Stomach (tissue), 9 donors: ENCODE results near the gene STK32C. TPM values are rescaled to one million over a fixed set of nuclear protein-coding genes. Genes with fewer than 3 reads are reported as not detected.

Experiments used
- DNase-seq, 2 donors: peaks; one replicate each; pipeline versions ENCODE4 v3.0.0 to v3.0.0-alpha.2; 2013 to 2019
- H3K27ac ChIP-seq, 5 donors: fragments of 200-600 bp in 4 of 5; sonication (generic) in 4 of 5; one replicate each; pipeline ENCODE4 v1.5.1; 2013 to 2019; ENCODE audit warnings: mild to moderate bottlenecking in 1 of 5, moderate library complexity in 1 of 5
- H3K27me3 ChIP-seq, 3 donors: fragments of 200-600 bp; sonication (generic); one replicate each; pipeline ENCODE4 v1.5.1; 2017 to 2019; ENCODE audit warnings: mixed run types in 1 of 3
- H3K36me3 ChIP-seq, 4 donors: fragments of 200-600 bp; sonication (generic); 1 replicate in 3 of 4; 2 replicates in 1 of 4; pipeline ENCODE4 v1.5.1; 2016 to 2019
- H3K4me1 ChIP-seq, 4 donors: fragments of 200-600 bp; sonication (generic); one replicate each; pipeline ENCODE4 v1.5.1; 2016 to 2019
- H3K4me3 ChIP-seq, 4 donors: fragments of 200-600 bp; sonication (generic) in 3 of 4; one replicate each; pipeline ENCODE4 v1.5.1; 2016 to 2019; ENCODE audit warnings: mild to moderate bottlenecking in 1 of 4
- H3K9me3 ChIP-seq, 4 donors: fragments of 200-600 bp; sonication (generic); one replicate each; pipeline ENCODE4 v1.5.1; 2016 to 2019
- EP300 ChIP-seq: sonication (generic); formaldehyde crosslinking; IDR thresholded peaks from one replicate; pipeline ENCODE4 v1.6.1; 2017; ENCODE audit warnings: antibody characterized with exemption
- POLR2A ChIP-seq, 4 donors: fragments of 450-650 bp; IDR thresholded peaks; one replicate each; pipeline ENCODE4 v1.6.1; 2016; ENCODE audit warnings: antibody characterized with exemption in 4 of 4, control low read depth in 2 of 4, mild to moderate bottlenecking in 1 of 4, moderate library complexity in 1 of 4
- POLR2AphosphoS5 ChIP-seq, 3 donors: sonication (generic); formaldehyde crosslinking; IDR thresholded peaks; one replicate each; pipeline ENCODE4 v1.6.1; 2016; ENCODE audit warnings: antibody characterized with exemption in 3 of 3
- WGBS, 5 donors: extraction: QIAGEN DNeasy Blood & Tissue Kit in 3 of 5; methylation state at CpG; one replicate each; pipeline versions ENCODE4 v1.1.5 to v1.1.7; 2013 to 2018; 5-methylcytosine and 5-hydroxymethylcytosine counted together
- intact Hi-C: fragments of 100-400 bp; cut with DNase I; formaldehyde crosslinking; loops from one replicate; pipeline ENCODE4 v1.15.1; 2023; ENCODE audit warnings: low total_unique reads
- polyA plus RNA-seq, 3 donors: library from polyadenylated mRNA; stranded (reverse); fragments of 200-250 nt; gene quantifications; one replicate each; pipeline ENCODE4 v1.2.3, GENCODE V29; 2013
- total RNA-seq, 5 donors: library from RNA; depleted of rRNA; stranded (reverse); fragments of >200 nt; gene quantifications; one replicate each; pipeline versions ENCODE4 v1.1.0 to v1.2.3, GENCODE V29; 2014 to 2016
- TF ChIP-seq, protein P1 (sequence below), 7 experiments: fragments of 450-650 bp in 4 of 7; fragments of 200-600 bp in 3 of 7; sonication (generic) in 3 of 7; IDR thresholded peaks; one replicate each; pipeline ENCODE4 v1.5.1; 2016 to 2019; ENCODE audit warnings: antibody characterized with exemption in 7 of 7, control low read depth in 2 of 7, mild to moderate bottlenecking in 1 of 7
- donor health status: healthy with polysubstance abuse.
- donor health status: Bipolar disorder and iron deficiency.
- donor health status: healthy.

STK32C gene
- total and polyA plus RNA-seq, 8 donors = 1.6 to 71.0 (median 7.9) TPM; not detected in 1

DNA sequence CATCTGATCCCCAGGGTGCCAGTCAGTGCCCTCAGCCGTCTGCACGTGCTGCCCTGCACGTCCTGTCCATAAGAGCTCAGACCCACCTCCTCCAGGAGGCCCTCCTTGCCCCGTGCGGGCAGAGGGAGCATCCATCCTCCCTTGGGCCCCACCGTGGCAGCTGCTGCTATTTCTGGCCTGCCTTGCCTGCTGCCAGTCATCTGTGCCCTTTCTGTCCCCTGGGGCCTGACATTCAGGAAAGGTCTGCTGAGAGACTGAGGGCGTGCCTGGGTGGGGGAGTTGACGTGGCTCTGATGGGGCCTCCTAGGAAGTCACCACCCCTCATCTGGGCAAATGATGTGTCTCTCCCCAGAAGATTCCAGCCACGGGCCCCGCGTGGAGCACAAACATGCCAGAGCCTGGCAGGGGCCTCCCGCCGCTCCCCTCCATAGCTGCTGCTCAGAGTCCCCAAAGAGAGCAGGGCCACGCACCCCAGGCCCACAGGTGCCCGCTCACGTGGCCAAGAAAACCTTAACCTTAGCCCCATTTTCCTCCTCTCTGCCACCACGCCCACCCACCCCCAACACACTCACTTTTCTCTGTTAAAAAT, 99.2 kb downstream of the STK32C start:
- WGBS, 5 donors = 80 to 90% (median 83%) methylated on average over 12 to 17 of the region's 17 CpGs
- Histone ChIP-seq H3K4me3 (no peak overlapping the region), H3K36me3 (peaks cover 0 to 34% (median 3%) of the 10 kb centered on the region in 4 donors), H3K27me3 (no peaks in the 10 kb centered on the region), H3K9me3 (peaks cover 0 to 11% (median 10%) of the 10 kb centered on the region in 4 donors), H3K27ac (no peak overlapping the region), H3K4me1 (no peaks in the 10 kb centered on the region)
- TF ChIP-seq POLR2A (IDR thresholded peaks at IDR 0.05) (no peak), POLR2AphosphoS5 (IDR thresholded peaks at IDR 0.05) (no peak)
- TF ChIP-seq, protein P1, sequence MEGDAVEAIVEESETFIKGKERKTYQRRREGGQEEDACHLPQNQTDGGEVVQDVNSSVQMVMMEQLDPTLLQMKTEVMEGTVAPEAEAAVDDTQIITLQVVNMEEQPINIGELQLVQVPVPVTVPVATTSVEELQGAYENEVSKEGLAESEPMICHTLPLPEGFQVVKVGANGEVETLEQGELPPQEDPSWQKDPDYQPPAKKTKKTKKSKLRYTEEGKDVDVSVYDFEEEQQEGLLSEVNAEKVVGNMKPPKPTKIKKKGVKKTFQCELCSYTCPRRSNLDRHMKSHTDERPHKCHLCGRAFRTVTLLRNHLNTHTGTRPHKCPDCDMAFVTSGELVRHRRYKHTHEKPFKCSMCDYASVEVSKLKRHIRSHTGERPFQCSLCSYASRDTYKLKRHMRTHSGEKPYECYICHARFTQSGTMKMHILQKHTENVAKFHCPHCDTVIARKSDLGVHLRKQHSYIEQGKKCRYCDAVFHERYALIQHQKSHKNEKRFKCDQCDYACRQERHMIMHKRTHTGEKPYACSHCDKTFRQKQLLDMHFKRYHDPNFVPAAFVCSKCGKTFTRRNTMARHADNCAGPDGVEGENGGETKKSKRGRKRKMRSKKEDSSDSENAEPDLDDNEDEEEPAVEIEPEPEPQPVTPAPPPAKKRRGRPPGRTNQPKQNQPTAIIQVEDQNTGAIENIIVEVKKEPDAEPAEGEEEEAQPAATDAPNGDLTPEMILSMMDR (IDR thresholded peaks at IDR 0.05) = no peak
- no peak for DNase-seq
- intact Hi-C loops = no loop called here

DNA sequence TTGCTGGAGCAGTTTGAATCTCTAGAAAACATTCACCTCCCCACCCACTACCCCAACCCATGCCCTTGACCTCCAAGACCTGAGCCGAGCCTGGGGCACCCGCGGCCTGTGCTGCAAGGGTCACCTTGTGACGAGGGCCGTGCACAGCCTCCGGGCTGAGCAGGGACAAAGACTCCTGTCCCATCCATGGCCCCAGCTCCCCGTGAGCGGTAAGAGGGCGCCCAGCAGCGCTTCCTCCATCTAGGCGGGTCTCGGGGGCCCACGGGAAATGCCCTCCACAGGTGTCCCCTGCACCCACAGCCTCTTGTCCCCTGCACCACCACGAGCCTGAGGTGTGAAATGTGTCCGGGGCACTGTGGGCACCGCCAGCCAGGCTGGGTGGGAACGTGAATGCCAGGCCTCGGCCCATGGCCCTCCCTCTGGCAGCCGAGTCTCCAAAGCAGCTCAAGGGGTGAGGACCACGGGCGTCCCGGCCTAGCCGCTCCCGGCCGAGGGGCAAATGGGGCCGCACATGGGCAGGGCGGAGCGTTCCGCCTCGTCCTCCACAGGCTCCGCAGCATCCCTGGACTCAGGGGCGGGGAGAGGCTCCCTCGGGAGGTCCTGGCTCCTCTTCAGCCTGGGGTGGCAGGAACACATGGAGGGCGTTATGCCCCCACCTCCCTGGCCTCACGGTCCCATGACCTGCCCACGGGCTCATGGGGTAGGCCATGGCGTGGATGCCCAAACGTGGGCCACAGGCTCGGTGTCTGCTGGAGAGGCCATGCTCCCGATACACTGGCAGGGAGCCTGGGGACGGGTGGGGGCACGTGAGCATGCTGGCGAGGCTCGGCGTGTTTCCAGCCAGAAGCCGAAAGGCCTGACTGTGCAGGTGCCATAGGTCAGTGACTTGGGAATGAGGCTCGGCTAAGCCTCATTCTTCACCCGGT, 100.0 kb downstream of the STK32C start:
- H3K4me1 ChIP-seq = no peaks in the 10 kb centered on the region
- peaks cover 0 to 3% (median 3%) of the 10 kb centered on the region in 4 donors for H3K9me3 ChIP-seq
- no peak overlapping the region for H3K27ac ChIP-seq
- peaks cover 0 to 27% (median 3%) of the 10 kb centered on the region in 4 donors for H3K36me3 ChIP-seq
- intact Hi-C loops = no loop called here
- DNase-seq = no peak
- TF ChIP-seq POLR2A (IDR thresholded peaks at IDR 0.05) = no peak
- no peak for TF ChIP-seq POLR2AphosphoS5 (IDR thresholded peaks at IDR 0.05)
- no peak for TF ChIP-seq EP300
- TF ChIP-seq, protein P1 (IDR thresholded peaks at IDR 0.05) = no peak
- no peak overlapping the region for H3K4me3 ChIP-seq
- H3K27me3 ChIP-seq = no peaks in the 10 kb centered on the region
- WGBS, 5 donors = 76 to 89% (median 86%) methylated on average over 21 to 48 of the region's 48 CpGs

DNA sequence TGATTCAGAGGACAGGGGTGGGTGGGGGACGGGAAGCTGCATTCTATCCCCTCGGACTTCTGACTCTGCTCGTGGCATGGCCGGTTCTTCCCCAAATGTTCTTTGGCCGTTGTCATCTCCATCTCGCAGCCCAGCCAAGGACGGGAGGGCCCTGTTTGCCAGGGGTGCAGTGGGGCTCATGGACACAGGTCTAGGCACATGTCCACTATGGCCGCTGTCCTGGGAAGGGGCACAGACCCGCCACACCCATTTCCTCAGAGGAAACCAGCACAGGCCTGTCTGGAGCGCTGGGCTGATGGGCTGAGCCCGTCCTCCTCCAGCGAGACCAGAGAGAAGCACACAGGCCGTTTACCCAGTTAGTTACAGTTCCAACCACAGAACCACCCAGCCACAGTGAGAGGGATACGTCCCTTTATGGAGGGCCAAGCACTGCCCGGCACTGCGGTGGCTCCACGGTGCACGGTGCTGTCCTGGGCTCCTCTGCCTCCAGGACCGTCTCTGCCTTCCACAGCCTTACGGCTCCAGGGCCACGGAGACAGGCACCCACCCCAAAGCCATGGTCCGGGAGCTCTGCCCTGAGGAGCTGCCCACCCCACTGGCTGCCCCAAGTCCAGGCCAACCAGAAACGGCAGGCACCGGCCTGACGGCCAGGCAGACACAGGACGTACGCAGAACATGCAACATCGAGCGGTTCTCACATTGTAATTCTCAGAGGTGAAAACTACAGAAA, 100.8 kb downstream of the STK32C start:
- Histone ChIP-seq H3K4me3 (no peak overlapping the region), H3K27ac (no peak overlapping the region), H3K27me3 (no peaks in the 10 kb centered on the region), H3K36me3 (peaks cover 0 to 21% (median 0%) of the 10 kb centered on the region in 4 donors), H3K4me1 (no peaks in the 10 kb centered on the region), H3K9me3 (no peaks in the 10 kb centered on the region)
- intact Hi-C loops = no loop called here
- 84 to 91% (median 89%) methylated on average over 12 to 29 of the region's 29 CpGs for WGBS, 5 donors
- no peak for TF ChIP-seq POLR2AphosphoS5 (IDR thresholded peaks at IDR 0.05)
- no peak for TF ChIP-seq POLR2A (IDR thresholded peaks at IDR 0.05)
- TF ChIP-seq, protein P1 (IDR thresholded peaks at IDR 0.05) = no peak
- TF ChIP-seq EP300 = no peak
- no peak for DNase-seq

DNA sequence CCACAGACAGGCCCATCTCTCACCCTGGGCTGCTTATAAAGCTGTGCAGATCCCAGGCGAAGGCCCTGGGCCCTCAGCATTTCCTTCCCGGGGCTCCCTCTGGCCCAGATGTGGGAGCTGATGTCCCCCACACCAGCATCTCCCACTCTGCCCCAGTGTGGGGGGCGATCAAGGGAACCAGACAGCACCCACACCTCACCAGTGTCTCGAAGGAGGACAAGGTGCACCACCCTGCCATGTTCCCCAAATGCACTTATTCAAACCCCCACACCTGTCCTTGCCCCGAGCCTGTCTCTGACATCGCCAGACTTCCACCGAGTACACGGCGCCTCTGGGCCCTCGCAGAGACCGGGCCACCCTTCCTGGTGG, 101.4 kb downstream of the STK32C start:
- no peak for DNase-seq
- intact Hi-C loops = no loop called here

More for the DNA sequence above, 101.4 kb downstream of the STK32C start:
- Histone ChIP-seq H3K27ac (no peak overlapping the region), H3K4me1 (no peaks in the 10 kb centered on the region), H3K36me3 (peaks cover 0 to 21% (median 0%) of the 10 kb centered on the region in 4 donors), H3K4me3 (no peak overlapping the region), H3K27me3 (no peaks in the 10 kb centered on the region), H3K9me3 (no peaks in the 10 kb centered on the region)
- TF ChIP-seq POLR2AphosphoS5 (IDR thresholded peaks at IDR 0.05) (no peak), POLR2A (IDR thresholded peaks at IDR 0.05) (no peak), EP300 (no peak)
- TF ChIP-seq, protein P1 (IDR thresholded peaks at IDR 0.05) = no peak
- 88 to 96% (median 89%) methylated on average over 10 to 11 of the region's 11 CpGs for WGBS, 5 donors
